GM18909 (cell line): ENCODE results near the gene NUMB.

ENCODE experiments used
- ATAC-seq: cut with Tn5 transposase; IDR thresholded peaks from one replicate; pipeline ENCODE4 v1.9.1; 2021; ENCODE audit warnings: mild to moderate bottlenecking; ENCODE audit not compliant: unreplicated experiment, poor library complexity

The NUMB gene

DNA sequence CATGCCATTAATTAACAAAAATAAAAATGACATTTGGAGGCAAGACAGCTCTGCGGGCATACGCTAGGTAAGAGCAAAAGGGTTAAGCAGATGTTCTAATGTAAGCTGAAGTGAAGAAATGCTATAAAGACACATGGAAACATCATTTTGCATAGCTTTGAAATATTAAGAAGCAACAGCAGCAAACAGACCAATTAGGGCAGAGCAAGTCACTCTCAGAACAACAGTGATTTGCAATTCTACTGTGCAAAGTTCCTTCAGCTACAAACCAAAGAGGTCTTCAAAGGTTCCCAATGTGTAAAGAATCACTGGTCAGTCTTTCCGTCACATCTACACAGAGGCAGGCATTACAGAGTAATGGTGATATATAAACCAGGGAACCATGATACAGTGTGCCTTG is 152.8 kb downstream of the NUMB start:
- no peak for ATAC-seq

DNA sequence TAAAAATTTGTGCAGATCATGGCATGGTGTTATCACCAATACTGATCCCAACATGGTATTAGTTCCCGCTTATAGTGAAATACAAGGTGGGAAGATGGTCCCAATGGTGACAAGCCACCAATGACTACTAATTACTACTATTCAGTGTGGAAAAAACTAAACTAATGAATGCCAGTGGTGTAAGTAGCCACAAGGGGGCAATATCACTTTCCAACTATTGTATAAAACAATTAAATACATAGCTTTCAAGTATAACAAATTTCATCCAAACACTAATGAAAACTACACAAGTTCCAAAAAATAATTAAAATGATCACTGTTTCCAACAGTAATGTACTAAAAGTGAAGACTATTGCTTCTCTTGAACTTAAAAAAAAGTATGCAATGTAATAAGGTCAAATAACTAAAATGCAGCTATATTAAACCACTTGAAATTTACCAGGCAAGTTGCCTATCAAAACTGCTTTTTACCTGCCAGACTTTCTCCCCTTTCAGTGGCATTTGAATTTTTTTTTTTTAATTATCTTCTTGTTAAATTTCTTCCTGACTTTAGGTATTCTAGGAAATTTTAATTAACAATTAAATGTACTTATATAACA is 163.0 kb downstream of the NUMB start:
- no peak for ATAC-seq

DNA sequence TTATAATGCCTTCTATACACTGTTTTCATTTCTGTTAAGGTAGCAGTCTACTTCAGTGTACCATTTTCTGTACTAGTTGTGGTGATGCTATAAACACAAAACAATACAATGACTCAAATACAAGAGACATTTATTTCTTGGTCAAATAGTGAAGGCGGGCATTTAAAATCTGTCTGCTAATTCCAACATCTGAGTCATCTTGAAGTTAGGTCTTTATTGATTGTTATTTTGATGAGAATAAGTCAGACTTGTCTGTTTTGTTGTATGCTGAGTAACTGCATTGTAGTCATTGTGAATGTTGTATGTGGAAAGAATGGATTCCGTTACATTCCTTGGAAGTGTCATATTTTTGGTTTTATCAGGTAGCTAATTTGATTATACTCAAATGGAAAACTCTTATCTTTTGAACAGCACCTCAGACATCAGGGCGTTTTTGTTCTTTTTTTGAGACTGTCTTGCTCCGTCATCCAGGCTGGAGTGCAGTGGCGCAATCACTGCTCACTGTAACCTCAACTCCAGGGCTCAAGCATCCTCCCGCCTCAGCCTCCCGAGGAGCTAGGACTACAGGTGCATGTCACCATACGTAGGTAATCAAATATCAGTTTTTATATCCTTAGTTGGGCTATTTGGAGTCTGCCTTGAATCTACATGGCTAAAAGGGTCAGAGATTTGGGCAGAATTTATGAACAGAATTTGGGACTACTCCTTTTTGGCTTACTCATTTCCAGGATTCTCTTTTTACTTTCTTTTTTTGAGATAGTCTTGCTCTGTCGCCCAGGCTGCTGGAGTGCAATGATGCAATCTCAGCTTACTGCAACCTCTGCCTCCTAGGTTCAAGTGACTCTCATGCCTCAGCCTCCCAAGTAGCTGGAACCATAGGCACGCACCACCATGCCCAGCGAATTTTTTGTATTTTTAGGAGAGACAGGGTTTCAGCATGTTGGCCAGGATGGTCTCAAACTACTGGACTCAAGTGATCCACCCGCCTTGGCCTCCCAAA is 164.3 kb downstream of the NUMB start:
- ATAC-seq = no peak

DNA sequence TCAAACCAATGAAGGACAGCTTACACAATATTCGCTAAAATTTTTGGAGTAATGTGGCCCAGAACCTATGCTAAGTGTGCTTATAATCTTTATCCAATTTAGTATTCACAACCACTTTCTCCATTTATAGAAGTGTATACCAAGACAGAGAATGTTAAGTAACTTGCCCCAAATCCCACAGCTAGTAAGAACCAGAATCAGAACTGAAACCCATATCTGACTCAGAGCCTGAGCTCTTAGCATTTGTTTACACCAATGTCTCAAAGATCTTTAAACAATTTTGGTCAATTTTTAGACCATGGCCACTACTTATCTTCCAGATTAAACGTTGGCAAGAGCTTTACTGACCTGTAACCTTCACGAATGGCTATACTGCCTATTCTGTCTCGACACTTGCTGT is 168.1 kb downstream of the NUMB start:
- ATAC-seq = no peak

DNA sequence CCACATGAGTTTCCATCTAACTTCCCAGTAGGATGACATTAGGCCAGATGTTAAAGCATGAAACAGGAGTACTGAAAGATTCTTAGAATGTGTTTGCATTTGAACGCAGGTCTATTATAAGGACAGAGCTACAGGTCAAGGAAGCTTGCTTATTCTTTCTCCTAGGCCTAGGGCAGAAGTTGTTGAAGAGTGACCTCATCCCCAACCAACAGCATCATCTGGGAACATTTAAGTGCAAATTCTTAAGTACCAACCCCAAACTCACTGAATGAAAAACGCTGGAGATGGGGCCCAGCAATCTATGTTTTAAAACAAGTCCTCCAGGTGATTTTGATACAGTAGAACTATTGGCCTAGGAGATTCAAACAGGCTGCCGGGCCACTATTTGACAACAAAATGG is 168.6 kb downstream of the NUMB start:
- no peak for ATAC-seq

DNA sequence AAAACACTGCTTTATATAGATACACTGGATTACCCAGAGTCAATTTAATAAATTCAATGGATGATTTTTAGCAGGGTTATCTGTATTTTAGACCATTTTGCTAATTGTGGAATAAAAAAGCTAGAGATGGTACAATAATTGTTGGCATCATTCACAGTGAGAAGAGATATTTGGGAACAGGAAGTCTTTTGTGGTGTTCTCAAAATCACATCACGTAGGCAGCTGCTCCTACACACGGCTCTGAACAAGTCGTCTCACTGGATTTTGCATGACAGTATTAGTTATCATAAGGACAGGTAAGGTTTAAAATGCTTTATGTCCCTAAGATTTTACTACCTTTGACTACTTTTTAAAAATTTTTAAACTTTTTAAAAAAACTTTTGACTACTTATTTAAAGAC is 169.0 kb downstream of the NUMB start:
- no peak for ATAC-seq

DNA sequence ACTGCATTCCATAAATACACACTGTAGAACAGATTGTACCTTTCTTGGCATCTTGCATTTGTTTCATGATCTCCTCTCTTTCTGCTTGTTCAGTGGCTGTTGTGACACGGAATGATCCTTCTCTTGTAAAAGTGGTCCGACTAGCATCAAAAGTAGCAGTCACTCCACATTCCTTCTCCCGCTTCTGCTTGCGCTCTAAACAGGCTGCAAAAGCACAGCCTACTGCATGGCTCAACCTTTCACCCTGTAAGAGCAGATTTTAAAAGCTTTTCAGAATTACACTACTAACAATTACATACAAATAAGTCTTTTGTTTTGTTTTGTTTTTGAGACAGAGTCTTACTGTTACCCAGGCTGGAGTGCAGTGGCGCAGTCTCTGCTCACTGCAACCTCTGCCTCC is 171.3 kb downstream of the NUMB start:
- no peak for ATAC-seq

DNA sequence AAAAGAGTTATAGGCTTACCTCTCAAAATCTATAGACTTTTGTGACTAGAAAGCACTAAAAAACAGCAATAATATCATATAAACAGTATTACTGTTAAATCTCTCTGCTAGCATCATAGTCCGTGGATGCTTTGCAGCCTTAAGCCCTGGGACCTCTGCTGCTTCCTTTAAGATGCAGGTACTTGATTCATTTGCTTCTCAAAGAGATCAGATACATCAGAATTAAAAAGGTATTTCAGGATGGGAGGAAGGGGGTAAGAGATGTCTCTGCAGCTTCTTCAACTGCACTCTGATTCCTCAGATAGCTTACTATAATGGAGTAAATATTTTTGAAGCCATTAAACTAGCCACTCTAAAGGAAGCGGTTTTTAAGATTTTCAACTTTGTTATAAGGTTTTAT is 171.7 kb downstream of the NUMB start:
- ATAC-seq = no peak

DNA sequence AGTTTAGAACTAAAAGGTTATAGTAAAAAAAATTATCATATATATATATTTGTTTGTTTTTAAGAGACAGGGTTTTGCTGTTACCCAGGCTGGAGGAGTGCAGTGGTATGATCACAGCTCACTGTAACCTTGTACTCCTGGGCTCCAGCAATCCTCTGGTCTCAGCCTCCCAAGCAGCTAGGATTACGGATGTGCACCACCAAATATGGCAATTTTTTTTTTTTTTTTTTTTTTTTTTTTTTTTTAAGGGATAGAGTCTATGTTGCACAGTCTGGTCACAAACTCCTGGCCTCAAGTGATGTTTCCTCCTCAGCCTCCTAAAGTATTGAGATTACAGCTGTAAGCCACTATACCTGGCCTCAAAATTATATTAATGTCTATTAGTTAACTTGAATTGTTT is 172.4 kb downstream of the NUMB start:
- ATAC-seq = no peak

DNA sequence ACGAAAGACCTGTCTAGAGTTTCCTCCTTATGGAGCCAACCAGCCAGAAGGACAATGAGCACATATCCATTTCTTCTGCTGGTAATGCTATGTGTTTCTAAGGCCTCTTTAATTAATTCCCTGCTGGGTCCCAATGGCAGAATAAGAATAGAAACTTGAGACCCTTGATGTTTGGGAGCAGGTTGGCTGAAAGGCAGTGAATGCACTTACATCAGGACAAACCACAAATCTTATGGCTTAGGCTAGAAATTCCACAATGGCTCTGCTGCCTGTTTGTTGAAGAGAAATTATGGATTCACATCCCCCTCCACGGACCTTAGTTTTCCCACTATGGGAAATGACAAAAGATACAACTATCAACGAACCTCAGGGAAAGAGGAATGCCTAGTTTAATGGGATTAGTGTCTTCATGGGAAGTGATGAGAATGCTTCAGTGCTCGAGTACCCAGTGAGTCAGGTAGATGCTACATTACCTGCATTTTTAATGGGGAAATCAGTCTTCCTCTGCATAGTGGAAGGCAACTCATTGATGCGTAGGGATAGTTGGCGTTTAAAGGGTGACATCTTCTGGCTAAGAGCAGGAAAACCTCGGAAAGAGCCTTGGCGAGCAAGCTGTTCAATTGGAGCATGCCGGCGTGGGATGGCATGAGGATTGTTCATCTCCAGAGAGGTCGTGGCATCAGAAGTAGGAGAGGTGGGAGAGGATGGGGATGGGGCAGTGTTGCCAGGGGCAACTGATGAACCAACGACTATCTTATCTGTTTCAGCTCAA is 174.6 kb downstream of the NUMB start:
- ATAC-seq = no peak

DNA sequence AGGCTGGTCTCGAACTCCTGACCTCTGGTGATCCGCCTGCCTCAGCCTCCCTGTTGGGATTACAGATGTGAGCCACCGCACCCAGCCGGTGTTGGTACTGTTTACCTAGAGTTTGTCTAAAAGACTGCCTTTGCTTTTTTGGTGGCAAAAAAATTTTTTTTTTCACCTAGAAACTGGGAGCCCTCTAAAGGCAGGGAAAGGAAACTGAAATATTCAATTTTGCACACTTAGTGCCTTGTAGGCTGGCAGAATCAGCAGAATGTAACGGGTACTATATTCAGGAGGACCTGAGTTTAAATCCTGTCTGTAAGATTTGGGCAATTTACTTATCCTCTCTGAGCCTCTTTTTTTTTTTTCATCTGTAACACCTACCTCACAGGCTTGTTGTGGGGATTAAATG is 177.4 kb downstream of the NUMB start:
- ATAC-seq = no peak

DNA sequence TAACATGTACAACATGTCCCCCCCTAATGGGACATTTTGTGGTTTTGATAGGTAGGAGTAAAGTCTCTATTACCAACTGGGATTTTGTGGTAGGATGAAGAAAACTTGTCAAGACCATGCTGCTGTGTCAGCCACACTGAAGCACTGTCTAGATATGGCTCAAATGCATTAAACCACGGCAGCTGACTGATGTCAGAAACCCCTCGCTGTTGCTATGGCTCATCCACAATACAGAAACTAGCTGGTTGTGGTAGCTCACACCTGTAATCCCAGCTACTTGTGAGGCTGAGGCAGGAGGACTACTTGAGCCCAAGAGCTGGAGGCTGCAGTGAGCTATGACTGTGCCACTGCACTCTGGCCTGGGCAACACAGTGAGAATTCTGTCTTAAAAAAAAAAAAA is 181.0 kb downstream of the NUMB start:
- no peak for ATAC-seq

DNA sequence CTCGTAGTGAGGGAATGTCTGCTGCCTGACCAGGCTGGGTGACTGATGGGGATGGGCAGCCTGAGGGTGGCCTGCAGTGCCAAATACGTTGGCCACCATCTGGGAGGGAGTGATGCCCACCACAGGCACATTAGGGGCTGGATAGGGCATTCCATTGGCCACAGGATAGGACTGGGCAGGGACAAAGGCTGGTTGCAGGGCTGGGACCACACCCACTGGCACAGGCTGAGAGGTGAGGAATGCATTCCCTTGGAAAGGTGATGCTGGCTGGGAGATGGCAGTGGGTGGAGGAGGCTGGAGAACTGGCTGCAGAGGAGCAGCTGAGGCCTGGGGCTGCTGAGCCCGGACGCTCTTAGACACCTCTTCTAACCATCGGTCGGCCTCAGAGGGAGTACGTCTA is 181.5 kb downstream of the NUMB start:
- ATAC-seq = no peak

DNA sequence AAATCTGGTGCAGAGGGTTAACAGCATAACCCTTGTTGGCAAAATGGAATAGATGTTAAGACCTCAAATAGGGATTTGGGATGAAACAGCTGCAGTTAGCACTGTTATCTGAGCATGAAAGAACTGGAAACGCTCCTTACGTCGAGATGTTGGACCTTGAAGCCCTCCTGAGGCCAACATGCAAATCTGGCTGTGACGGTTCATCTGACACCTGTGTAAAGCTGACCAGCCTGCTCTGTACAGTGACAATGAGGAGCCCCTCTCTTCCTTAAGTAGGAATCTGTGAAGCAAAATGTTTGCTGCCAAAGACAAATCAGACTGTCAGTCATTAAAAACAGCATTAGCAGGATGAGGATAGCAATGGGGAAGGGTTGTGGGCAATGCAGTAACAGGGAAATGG is 184.5 kb downstream of the NUMB start:
- ATAC-seq = no peak

DNA sequence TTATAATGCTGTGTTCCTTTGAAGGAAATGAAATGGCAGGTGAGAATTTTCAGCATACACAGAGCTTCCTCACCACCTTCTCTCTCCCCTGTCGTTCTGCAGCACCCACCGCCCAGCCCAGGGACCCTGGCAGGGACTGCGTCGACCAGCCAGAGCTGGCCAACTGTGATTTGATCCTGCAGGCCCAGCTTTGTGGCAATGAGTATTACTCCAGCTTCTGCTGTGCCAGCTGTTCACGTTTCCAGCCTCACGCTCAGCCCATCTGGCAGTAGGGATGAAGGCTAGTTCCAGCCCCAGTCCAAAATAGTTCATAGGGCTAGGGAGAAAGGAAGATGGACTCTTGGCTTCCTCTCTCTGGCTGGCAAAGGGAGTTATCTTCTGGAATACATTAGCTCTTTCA is 186.0 kb downstream of the NUMB start:
- no peak for ATAC-seq

DNA sequence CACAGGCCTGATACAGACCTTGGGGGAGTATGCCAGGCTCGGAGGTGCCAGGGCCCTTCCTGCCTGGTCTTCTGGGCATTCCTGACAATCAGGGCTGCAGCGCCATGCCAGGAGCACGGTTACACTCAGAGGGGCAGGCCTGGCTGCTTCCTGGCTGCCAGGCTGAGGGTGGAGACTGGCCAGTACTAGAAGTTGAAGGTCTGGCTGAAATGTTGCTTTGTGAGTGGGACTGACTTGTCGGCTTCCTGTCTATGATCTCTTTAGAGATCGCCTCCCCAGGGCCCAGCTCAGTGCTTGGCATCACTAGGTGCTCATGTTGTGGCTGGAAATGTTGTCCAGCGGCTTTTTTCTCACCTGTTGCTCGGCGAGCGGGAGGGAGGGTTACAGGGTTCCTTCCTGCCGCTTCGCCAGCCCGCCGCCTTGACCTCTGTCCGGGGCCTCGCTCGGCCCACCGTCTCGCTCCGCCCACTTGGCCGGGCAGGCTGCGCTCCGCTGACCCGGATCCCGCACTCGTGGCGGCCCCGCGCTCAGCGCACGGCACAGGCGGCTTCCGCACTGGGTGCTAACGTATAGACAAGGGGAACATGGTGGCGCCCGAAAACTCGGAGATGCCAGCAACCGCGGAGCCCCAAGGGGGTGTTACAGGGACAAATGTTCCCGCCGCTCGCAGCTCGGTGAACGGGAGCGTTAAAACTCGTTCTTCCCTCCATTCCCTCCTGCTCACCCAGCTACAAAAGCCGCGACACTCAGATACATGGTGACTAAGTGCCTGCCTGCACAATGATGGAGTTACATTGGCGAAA is 188.4 kb downstream of the NUMB start:
- ATAC-seq = peak; percentile 70

DNA sequence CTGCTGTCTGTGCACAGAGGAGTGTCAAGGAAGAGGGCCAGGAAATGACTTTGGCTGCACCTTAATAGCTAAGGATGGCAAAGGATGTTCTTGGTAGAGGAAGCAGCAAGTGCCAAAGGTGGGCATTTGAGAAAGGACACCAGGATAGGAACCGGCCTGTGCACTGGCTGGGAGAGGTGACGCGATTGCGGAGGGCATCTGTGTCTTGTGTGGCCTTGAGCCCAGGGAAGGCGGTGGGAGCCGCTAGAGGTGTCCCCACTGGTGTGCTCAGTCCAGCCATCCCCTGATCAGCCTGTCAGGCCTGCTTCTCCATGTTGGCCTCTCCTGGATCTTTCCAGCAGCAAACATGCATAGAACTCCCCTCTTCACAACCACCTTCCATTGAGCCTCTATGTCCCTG is 190.9 kb downstream of the NUMB start:
- no peak for ATAC-seq

DNA sequence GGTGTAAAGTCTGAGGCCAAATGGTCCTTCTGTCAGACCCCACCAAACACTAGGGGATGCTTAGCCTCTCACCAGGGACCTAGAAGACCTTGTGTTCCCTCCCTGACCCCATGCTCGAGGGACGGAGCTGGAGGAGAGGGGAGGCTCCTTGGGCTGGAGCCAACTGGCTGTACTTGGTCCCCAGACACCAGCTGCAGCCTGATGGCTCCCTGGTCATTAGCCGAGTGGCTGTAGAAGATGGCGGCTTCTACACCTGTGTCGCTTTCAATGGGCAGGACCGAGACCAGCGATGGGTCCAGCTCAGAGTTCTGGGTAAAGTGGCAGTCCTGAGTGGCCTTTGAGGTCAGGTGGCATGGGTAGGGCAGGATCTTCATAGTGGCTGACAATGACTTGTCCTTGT is 192.0 kb downstream of the NUMB start:
- ATAC-seq = no peak

DNA sequence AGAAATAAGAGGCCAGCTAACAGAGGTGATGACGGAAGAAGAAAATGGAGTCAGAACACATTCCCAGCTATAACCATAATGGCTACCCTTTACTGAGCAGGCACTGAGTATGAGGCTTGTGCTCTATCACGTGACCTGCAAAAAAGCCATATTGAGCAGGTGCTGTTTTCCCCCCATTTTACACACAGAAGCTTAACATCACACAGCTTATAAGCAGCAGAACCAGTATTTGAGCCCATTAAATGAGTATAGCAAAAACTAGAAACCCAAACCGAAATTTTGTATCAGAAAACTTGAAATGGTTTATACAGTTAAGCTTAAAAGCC is 192.7 kb downstream of the NUMB start:
- ATAC-seq = no peak

DNA sequence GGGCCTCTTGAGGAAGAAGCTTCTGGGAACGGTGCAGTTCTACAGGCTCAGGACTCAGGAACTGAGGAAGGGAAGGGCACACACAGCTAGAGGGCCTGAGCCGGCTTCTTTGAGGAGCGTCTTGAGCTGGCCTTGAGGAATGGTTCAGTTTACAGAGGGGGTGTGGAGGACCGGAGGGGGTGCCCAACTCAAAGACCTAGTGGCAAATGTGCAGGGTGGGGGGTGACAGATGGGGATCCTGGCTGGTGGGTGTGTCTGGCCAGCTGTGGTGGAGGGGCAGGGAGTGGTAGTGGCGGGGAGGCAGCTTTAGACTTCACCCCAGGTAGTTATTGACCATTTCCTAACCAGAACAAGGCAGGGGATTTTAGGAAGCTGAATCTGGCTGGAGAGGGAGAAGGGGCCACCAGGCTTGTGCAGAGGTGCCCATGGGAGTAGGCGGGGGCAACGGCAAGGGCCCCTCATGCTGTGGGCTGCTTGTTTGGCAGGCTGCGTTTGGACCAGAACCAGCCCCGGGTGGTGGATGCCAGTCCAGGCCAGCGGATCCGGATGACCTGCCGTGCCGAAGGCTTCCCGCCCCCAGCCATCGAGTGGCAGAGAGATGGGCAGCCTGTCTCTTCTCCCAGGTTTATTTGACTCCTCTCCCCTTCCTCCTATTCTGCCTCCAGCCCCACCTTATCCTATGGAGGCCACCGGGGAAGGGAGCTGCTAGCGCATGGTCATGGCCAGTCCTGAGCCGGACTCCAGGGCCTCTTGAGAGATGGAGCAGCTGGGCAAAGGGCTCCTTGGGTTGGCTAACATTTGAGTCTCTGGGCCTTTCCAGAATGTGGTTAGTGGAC is 193.2 kb downstream of the NUMB start:
- no peak for ATAC-seq
